HG03354 (cell line): Measurements from ENCODE around the gene ATP5F1E.

Source experiments
- ATAC-seq: cut with Tn5 transposase; IDR thresholded peaks from one replicate; pipeline ENCODE4 v1.9.1; 2021; ENCODE audit warnings: mild to moderate bottlenecking; ENCODE audit not compliant: unreplicated experiment, poor library complexity, severe bottlenecking

The ATP5F1E gene

GRCh38 chr20:59032023-59032712, at the start of gene ATP5F1E:
Gene ATP5F1E, minus strand, starts transcription at chr20:59032335. Its CDS starts 84 bp downstream, at chr20:59032251.
- peak; percentile 92 for ATAC-seq

- ATAC-seq, result no peak
These were observed 48.9 kb upstream of the ATP5F1E start for GRCh38 chr20:59081036-59081435.

GRCh38 chr20:59078231-59078630, 46.1 kb upstream of the ATP5F1E start:
- no peak for ATAC-seq

- ATAC-seq, result no peak
These were observed 45.6 kb upstream of the ATP5F1E start for GRCh38 chr20:59077705-59078104.

- no peak for ATAC-seq
These were observed 43.9 kb upstream of the ATP5F1E start for GRCh38 chr20:59075934-59076508.

GRCh38 chr20:59074456-59074855, 42.3 kb upstream of the ATP5F1E start:
- no peak for ATAC-seq

GRCh38 chr20:59073582-59073981, 41.4 kb upstream of the ATP5F1E start:
- ATAC-seq, result no peak

- ATAC-seq, result no peak
These were observed 39.1 kb upstream of the ATP5F1E start for GRCh38 chr20:59071216-59071615.

- no peak for ATAC-seq
These were observed 36.9 kb upstream of the ATP5F1E start for GRCh38 chr20:59069026-59069425.

GRCh38 chr20:59068534-59068933, 36.4 kb upstream of the ATP5F1E start:
- ATAC-seq, result no peak

- no peak for ATAC-seq
These were observed 32.1 kb upstream of the ATP5F1E start for GRCh38 chr20:59064214-59064722.

GRCh38 chr20:59063358-59064213, 31.5 kb upstream of the ATP5F1E start:
- ATAC-seq, result no peak

- ATAC-seq, result no peak
These were observed 29.9 kb upstream of the ATP5F1E start for GRCh38 chr20:59062081-59062480.

- ATAC-seq, result no peak
These were observed 23.2 kb upstream of the ATP5F1E start for GRCh38 chr20:59055302-59055701.

GRCh38 chr20:59051666-59052185, 19.6 kb upstream of the ATP5F1E start:
- no peak for ATAC-seq

GRCh38 chr20:59050437-59050836, 18.3 kb upstream of the ATP5F1E start:
- no peak for ATAC-seq

- no peak for ATAC-seq
These were observed 16.5 kb upstream of the ATP5F1E start for GRCh38 chr20:59048681-59049030.

GRCh38 chr20:59047938-59048680, 16.0 kb upstream of the ATP5F1E start:
- no peak for ATAC-seq

- ATAC-seq, result no peak
These were observed 14.7 kb upstream of the ATP5F1E start for GRCh38 chr20:59046862-59047261.

GRCh38 chr20:59044796-59045195, 12.7 kb upstream of the ATP5F1E start:
- no peak for ATAC-seq
